Right renal cortex interstitium (tissue), 3 donors: Measurements from ENCODE around the gene ADCY1. TPM values are rescaled to one million over a fixed set of nuclear protein-coding genes. Genes with fewer than 3 reads are reported as not detected.

Experiments used
- DNase-seq, 3 donors: peaks; one replicate each; pipeline ENCODE4 v3.0.0-alpha.2; 2013; ENCODE audit warnings: low read depth in 3 of 3, low spot score in 2 of 3
- polyA plus RNA-seq, 3 donors: library from polyadenylated mRNA; unstranded; fragments of 120-200 nt; gene quantifications; one replicate each; pipeline ENCODE4 v1.2.1, GENCODE V29; 2013; ENCODE audit not compliant: insufficient read length in 3 of 3

ADCY1 gene
- polyA plus RNA-seq, 3 donors, result 2.8 to 3.8 (median 3.0) TPM

- no peak for DNase-seq
These were observed 18.2 kb downstream of the ADCY1 start for GRCh38 chr7:45592230-45592991.

GRCh38 chr7:45593121-45593541 is 19.0 kb downstream of the ADCY1 start:
- DNase-seq, result no peak

- DNase-seq, result no peak
These were observed 19.7 kb downstream of the ADCY1 start for GRCh38 chr7:45593877-45594276.

- no peak for DNase-seq
These were observed 20.8 kb downstream of the ADCY1 start for GRCh38 chr7:45594745-45595535.

GRCh38 chr7:45595809-45596664 is 21.9 kb downstream of the ADCY1 start:
- DNase-seq, result no peak

GRCh38 chr7:45596665-45597095 is 22.5 kb downstream of the ADCY1 start:
- no peak for DNase-seq

- DNase-seq, result no peak
These were observed 23.3 kb downstream of the ADCY1 start for GRCh38 chr7:45597286-45597984.

GRCh38 chr7:45598886-45599520 is 24.8 kb downstream of the ADCY1 start:
- no peak for DNase-seq

GRCh38 chr7:45599851-45600706 is 25.9 kb downstream of the ADCY1 start:
- no peak for DNase-seq

- DNase-seq, result no peak
These were observed 26.9 kb downstream of the ADCY1 start for GRCh38 chr7:45601094-45601493.

- no peak for DNase-seq
These were observed 27.8 kb downstream of the ADCY1 start for GRCh38 chr7:45601816-45602540.

- DNase-seq, result no peak
These were observed 31.9 kb downstream of the ADCY1 start for GRCh38 chr7:45606050-45606449.

GRCh38 chr7:45606931-45607330 is 32.8 kb downstream of the ADCY1 start:
- DNase-seq, result no peak

- DNase-seq, result no peak
These were observed 35.0 kb downstream of the ADCY1 start for GRCh38 chr7:45609180-45609579.

- no peak for DNase-seq
These were observed 35.9 kb downstream of the ADCY1 start for GRCh38 chr7:45610019-45610418.

- DNase-seq, result no peak
These were observed 36.6 kb downstream of the ADCY1 start for GRCh38 chr7:45610660-45611299.

GRCh38 chr7:45617166-45617565 is 43.0 kb downstream of the ADCY1 start:
- DNase-seq, result no peak

- DNase-seq, result no peak
These were observed 47.9 kb downstream of the ADCY1 start for GRCh38 chr7:45622058-45622457.
